Germinal center (tissue), 1 donor: ENCODE data around the gene TP53BP1.

Source experiments
- DNase-seq: peaks from one replicate; pipeline ENCODE4 v3.0.0; 2012; ENCODE audit warnings: mixed read lengths, low spot score

Gene TP53BP1

GRCh38 chr15:43484455-43484854 lies 8.5 kb downstream of the TP53BP1 start:
- no peak for DNase-seq

- DNase-seq, result no peak
Measured at GRCh38 chr15:43483297-43484128, 9.4 kb downstream of the TP53BP1 start.

GRCh38 chr15:43473885-43474284 lies 19.1 kb downstream of the TP53BP1 start:
- DNase-seq, result no peak

GRCh38 chr15:43471975-43472374 lies 21.0 kb downstream of the TP53BP1 start:
- no peak for DNase-seq

GRCh38 chr15:43469867-43470266 lies 23.1 kb downstream of the TP53BP1 start:
- no peak for DNase-seq

GRCh38 chr15:43465100-43465499 lies 27.9 kb downstream of the TP53BP1 start:
- DNase-seq, result no peak

- DNase-seq, result no peak
Measured at GRCh38 chr15:43463998-43464397, 29.0 kb downstream of the TP53BP1 start.

- DNase-seq, result no peak
Measured at GRCh38 chr15:43463507-43463906, 29.4 kb downstream of the TP53BP1 start.

- no peak for DNase-seq
Measured at GRCh38 chr15:43449981-43450380, 43.0 kb downstream of the TP53BP1 start.

- DNase-seq, result no peak
Measured at GRCh38 chr15:43446344-43446743, 46.6 kb downstream of the TP53BP1 start.

- DNase-seq, result no peak
Measured at GRCh38 chr15:43441316-43441715, 51.6 kb downstream of the TP53BP1 start.

GRCh38 chr15:43440721-43441281 lies 52.2 kb downstream of the TP53BP1 start:
- no peak for DNase-seq

- DNase-seq, result no peak
Measured at GRCh38 chr15:43439268-43439667, 53.7 kb downstream of the TP53BP1 start.

- DNase-seq, result no peak
Measured at GRCh38 chr15:43436395-43436794, 56.6 kb downstream of the TP53BP1 start.

- no peak for DNase-seq
Measured at GRCh38 chr15:43434446-43434845, 58.5 kb downstream of the TP53BP1 start.

- no peak for DNase-seq
Measured at GRCh38 chr15:43433661-43434303, 59.2 kb downstream of the TP53BP1 start.

GRCh38 chr15:43433165-43433564 lies 59.8 kb downstream of the TP53BP1 start:
- no peak for DNase-seq

- no peak for DNase-seq
Measured at GRCh38 chr15:43429687-43430086, 63.3 kb downstream of the TP53BP1 start.

GRCh38 chr15:43423793-43424192 lies 69.2 kb downstream of the TP53BP1 start:
- no peak for DNase-seq

- DNase-seq, result no peak
Measured at GRCh38 chr15:43420876-43421275, 72.1 kb downstream of the TP53BP1 start.

GRCh38 chr15:43420435-43420834 lies 72.5 kb downstream of the TP53BP1 start:
- DNase-seq, result no peak

- DNase-seq, result no peak
Measured at GRCh38 chr15:43414196-43414595, 78.8 kb downstream of the TP53BP1 start.

- no peak for DNase-seq
Measured at GRCh38 chr15:43412096-43412495, 80.9 kb downstream of the TP53BP1 start.
